Astrocyte of the spinal cord (primary cell): ENCODE measurements around the gene SLC6A2.

Experiments
- DNase-seq: peaks from one replicate; pipeline ENCODE4 v3.0.0; 2011; ENCODE audit warnings: low read depth, low spot score
- H3K4me3 ChIP-seq: 2 replicates; pipeline ENCODE4 v1.5.1; 2011; ENCODE audit warnings: low read depth, mild to moderate bottlenecking, low read length, moderate library complexity
- CTCF ChIP-seq: IDR thresholded peaks from 2 replicates; pipeline ENCODE4 v1.5.1; 2012; ENCODE audit warnings: low read depth, mild to moderate bottlenecking, low read length, inconsistent platforms
- in situ Hi-C: cut with HindIII; loops from 2 replicates; pipeline ENCODE4 v1.10.0; 2017; ENCODE audit warnings: low sequenced_read_pairs

Gene SLC6A2

GRCh38 chr16:55732496-55732895 is 76.7 kb downstream of the SLC6A2 start:
- in situ Hi-C loops: no loop called here
- no peak for TF ChIP-seq CTCF
- H3K4me3 ChIP-seq: no peak overlapping the region
- no peak for DNase-seq

GRCh38 chr16:55734665-55735064 is 78.9 kb downstream of the SLC6A2 start:
- in situ Hi-C loops: no loop called here
- no peak for TF ChIP-seq CTCF
- no peak overlapping the region for H3K4me3 ChIP-seq
- DNase-seq: no peak

GRCh38 chr16:55735120-55735781 is 79.5 kb downstream of the SLC6A2 start:
- no peak overlapping the region for H3K4me3 ChIP-seq
- no peak for DNase-seq
- in situ Hi-C loops: no loop called here
- no peak for TF ChIP-seq CTCF

GRCh38 chr16:55736671-55737070 is 80.9 kb downstream of the SLC6A2 start:
- no peak for DNase-seq
- in situ Hi-C loops: no loop called here
- no peak overlapping the region for H3K4me3 ChIP-seq
- TF ChIP-seq CTCF: no peak

GRCh38 chr16:55737318-55737717 is 81.5 kb downstream of the SLC6A2 start:
- H3K4me3 ChIP-seq: no peak overlapping the region
- DNase-seq: no peak
- in situ Hi-C loops: no loop called here
- TF ChIP-seq CTCF: no peak

- DNase-seq: no peak
- in situ Hi-C loops: no loop called here
- no peak overlapping the region for H3K4me3 ChIP-seq
- TF ChIP-seq CTCF: no peak
Observed at GRCh38 chr16:55737966-55738365, 82.2 kb downstream of the SLC6A2 start.
